Measurements from ENCODE around the gene PLXNA4. TPM values are rescaled to one million over a fixed set of nuclear protein-coding genes. Genes with fewer than 3 reads are reported as not detected.

Gene PLXNA4
- total RNA-seq, 2 donors from 2014 or later = 9.5 to 18.0 TPM

DNA sequence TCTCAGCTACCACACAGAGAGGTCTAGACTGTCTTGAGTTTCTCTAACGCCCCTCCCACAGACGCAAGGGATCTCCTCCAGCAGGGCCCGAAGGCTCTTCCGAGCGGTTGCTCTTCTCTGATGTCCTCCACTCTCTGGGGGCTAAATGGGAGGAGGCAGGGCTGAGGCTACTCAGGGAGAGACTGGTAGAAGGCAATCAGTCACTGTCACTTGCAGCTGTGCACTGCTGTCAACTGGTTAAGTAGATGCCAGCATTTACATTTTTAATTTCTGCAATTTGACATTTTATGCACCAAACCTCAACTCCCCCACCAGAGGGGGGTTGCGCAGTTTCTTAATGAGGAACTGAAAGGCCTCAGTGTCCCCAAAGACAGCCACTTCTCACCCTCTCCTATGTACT, 442.8 kb downstream of the PLXNA4 start:
- no peak for DNase-seq (ENCODE audit: low spot score)
- Histone ChIP-seq H3K4me3 (no peak overlapping the region), H3K36me3 (peaks cover 10% of the 10 kb centered on the region)

DNA sequence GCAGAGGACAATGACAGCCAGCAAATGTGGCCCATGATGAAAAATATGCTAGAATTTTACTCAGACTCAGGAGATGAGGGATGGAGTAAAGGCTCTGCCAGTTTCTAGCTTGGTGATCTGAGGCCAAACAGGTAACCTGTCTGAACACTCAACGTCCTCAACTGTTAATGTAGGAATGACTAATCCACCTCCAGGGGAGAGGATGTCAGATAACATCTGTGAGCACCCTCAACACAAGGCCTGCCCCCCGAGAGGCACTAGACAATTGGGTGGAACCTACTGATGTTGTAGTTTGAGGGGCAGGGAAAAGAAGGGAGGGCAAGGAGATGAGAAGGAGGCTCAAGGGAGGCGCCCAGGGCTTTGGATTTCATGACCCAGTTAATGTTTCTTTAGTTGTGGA, 445.1 kb downstream of the PLXNA4 start:
- Histone ChIP-seq H3K36me3 (peaks cover 10% of the 10 kb centered on the region), H3K27ac (no peak overlapping the region), H3K9me3 (no peaks in the 10 kb centered on the region), H3K27me3 (no peaks in the 10 kb centered on the region), H3K4me3 (no peak overlapping the region), H3K4me1 (no peaks in the 10 kb centered on the region)
- TF ChIP-seq, protein P1, sequence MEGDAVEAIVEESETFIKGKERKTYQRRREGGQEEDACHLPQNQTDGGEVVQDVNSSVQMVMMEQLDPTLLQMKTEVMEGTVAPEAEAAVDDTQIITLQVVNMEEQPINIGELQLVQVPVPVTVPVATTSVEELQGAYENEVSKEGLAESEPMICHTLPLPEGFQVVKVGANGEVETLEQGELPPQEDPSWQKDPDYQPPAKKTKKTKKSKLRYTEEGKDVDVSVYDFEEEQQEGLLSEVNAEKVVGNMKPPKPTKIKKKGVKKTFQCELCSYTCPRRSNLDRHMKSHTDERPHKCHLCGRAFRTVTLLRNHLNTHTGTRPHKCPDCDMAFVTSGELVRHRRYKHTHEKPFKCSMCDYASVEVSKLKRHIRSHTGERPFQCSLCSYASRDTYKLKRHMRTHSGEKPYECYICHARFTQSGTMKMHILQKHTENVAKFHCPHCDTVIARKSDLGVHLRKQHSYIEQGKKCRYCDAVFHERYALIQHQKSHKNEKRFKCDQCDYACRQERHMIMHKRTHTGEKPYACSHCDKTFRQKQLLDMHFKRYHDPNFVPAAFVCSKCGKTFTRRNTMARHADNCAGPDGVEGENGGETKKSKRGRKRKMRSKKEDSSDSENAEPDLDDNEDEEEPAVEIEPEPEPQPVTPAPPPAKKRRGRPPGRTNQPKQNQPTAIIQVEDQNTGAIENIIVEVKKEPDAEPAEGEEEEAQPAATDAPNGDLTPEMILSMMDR (IDR thresholded peaks at IDR 0.05) = no peak
- no peak for DNase-seq (ENCODE audit: low spot score)

More for the DNA sequence above, 442.8 kb downstream of the PLXNA4 start:
- no peaks in the 10 kb centered on the region for H3K27me3 ChIP-seq
- TF ChIP-seq, protein P1 (IDR thresholded peaks at IDR 0.05) = no peak
- H3K4me1 ChIP-seq = no peaks in the 10 kb centered on the region
- no peak overlapping the region for H3K27ac ChIP-seq
- no peaks in the 10 kb centered on the region for H3K9me3 ChIP-seq

DNA sequence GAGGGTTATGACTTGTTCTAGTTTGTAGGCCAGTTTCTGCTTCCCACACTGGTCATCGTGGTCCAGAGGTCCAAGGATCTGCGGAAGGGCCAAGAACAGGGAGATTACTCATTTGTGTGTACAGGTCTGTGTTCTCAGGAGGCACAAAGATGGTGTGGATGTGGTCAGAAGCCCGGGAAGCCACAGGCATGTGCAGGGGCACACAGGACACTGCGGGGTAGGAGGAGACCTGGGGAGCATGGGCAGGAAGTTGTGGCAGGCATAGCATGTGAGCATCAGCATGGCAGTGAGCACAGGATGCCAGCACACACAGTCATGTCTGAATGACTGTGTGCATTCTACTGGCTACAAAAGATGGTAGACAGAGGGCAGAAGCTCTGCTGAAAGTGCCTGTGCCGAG, 445.8 kb downstream of the PLXNA4 start:
- no peaks in the 10 kb centered on the region for H3K4me1 ChIP-seq
- H3K4me3 ChIP-seq = no peak overlapping the region
- TF ChIP-seq, protein P1 (IDR thresholded peaks at IDR 0.05) = no peak
- no peak overlapping the region for H3K27ac ChIP-seq
- H3K27me3 ChIP-seq = no peaks in the 10 kb centered on the region
- no peaks in the 10 kb centered on the region for H3K9me3 ChIP-seq
- no peak for DNase-seq (ENCODE audit: low spot score)
- peaks cover 10% of the 10 kb centered on the region for H3K36me3 ChIP-seq

DNA sequence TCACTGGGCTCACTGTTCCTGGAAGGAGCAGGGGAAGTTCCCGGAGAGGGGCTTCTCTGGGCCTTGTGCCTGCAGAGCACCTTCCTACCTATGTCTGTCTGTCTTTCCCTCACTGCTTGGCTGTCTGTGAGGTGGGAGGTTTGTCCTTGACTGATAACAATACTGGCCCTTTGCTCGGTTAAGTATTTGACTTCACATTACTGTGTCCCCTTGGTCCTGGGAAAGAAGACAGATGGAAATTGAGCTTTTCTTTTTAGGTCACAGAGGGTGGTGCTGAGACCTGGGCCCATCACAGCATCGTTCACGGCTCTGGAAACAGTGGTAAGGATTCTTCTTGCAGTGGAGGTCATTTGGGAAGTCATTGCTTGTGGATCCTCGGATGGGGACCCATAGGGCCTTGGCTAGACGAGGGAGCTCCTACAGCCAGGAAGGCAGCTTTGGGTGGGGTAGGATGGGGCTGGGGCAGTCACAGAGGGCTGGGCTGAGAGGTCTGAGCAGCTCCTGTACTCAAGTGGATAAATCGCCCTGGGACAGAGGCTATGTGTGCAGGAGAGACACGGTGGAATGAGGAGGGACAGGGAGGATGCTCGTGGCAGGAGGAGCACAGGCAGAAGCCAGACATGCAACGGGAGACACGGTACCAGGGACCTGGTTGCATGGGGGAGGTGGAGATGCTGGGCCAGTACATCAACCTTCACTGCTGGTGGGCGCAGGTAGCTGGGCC, 450.2 kb downstream of the PLXNA4 start:
- Histone ChIP-seq H3K4me3 (no peak overlapping the region), H3K9me3 (no peaks in the 10 kb centered on the region), H3K4me1 (no peaks in the 10 kb centered on the region), H3K27me3 (no peaks in the 10 kb centered on the region), H3K27ac (no peak overlapping the region), H3K36me3 (peaks cover 5% of the 10 kb centered on the region)
- TF ChIP-seq, protein P1 (IDR thresholded peaks at IDR 0.05) = no peak
- no peak for DNase-seq (ENCODE audit: low spot score)

DNA sequence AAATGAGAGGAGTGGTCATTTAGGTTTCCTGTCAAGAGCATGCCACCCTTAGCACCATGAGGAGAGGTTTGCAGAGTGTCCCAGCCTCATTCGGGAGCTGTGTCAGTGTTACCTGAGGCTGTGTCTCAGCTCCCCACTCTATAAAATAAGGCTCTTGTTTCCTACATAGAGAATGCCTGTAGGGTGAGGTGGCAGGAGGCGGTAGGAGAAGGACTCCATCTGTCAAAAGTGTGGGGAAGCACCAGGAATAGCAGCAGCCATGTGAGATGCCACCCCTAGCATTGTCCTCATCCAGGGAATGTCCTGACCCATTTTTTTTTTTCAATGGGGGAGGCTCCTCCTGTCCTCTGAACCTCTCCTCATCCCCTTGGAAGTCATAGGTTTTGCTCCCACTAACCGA, 451.2 kb downstream of the PLXNA4 start:
- Histone ChIP-seq H3K36me3 (no peaks in the 10 kb centered on the region), H3K4me1 (no peaks in the 10 kb centered on the region), H3K9me3 (no peaks in the 10 kb centered on the region), H3K27me3 (no peaks in the 10 kb centered on the region), H3K27ac (no peak overlapping the region), H3K4me3 (no peak overlapping the region)
- TF ChIP-seq, protein P1 (IDR thresholded peaks at IDR 0.05) = no peak
- no peak for DNase-seq (ENCODE audit: low spot score)

DNA sequence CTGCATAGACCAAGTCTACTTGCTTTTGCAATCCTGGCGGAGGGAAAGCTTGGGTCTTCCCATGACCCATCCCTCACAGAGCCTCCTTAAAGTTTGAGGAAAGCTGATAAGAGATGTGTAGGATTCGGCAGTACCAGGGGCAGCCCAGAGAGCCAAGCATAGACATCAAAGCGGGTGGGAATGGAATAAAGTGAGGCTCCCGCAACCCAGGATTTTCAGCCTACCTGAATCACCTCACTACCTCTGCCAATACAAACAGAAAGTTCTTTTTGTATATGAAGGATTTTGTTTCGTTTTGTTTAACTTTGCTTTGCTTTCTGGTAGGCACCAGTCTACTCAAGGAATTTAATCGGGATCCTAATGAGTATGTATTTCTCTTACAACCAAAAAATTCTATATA, 451.7 kb downstream of the PLXNA4 start:
- no peaks in the 10 kb centered on the region for H3K27me3 ChIP-seq
- no peaks in the 10 kb centered on the region for H3K9me3 ChIP-seq
- no peak overlapping the region for H3K27ac ChIP-seq
- H3K4me1 ChIP-seq = no peaks in the 10 kb centered on the region
- H3K4me3 ChIP-seq = no peak overlapping the region
- H3K36me3 ChIP-seq = no peaks in the 10 kb centered on the region
- TF ChIP-seq, protein P1 (IDR thresholded peaks at IDR 0.05) = no peak
- no peak for DNase-seq (ENCODE audit: low spot score)

Measured in right atrium auricular region (tissue), 2 donors.